Adrenal gland (tissue), 5 donors: Measurements from ENCODE around the gene POLR3B.

Experiments used
- CTCF ChIP-seq, 6 experiments: fragments of 450-650 bp in 4 of 6; fragments of 200-600 bp in 2 of 6; sonication (generic) in 1 of 6; IDR thresholded peaks; 1 replicate in 5 of 6; 2 replicates in 1 of 6; pipeline versions ENCODE4 v1.5.1 to v1.8.0; 2016 to 2021; ENCODE audit warnings: antibody characterized with exemption in 6 of 6, mild to moderate bottlenecking in 2 of 6, moderate library complexity in 1 of 6
- POLR2A ChIP-seq, 2 donors: fragments of 450-650 bp; IDR thresholded peaks; one replicate each; pipeline ENCODE4 v1.6.1; 2017; ENCODE audit warnings: antibody characterized with exemption in 2 of 2, mild to moderate bottlenecking in 2 of 2, moderate library complexity in 1 of 2
- donor health status: DM: no; HTN: no; CAD: no.

- TF ChIP-seq POLR2A (IDR thresholded peaks at IDR 0.05) (no peak), CTCF (IDR thresholded peaks at IDR 0.05) (no peak)
These were observed 71.5 kb downstream of the POLR3B start for GRCh38 chr12:106429043-106429552.
